Neuronal stem cell (in vitro differentiated cells): Measurements from ENCODE around the gene CLCN3.

Experiments used
- DNase-seq: peaks from one replicate; pipeline ENCODE4 v3.0.0-alpha.2; 2013; ENCODE audit warnings: low spot score
- H2AFZ ChIP-seq: one replicate; pipeline ENCODE4 v1.6.1; 2013; ENCODE audit warnings: mild to moderate bottlenecking, low read length, inconsistent platforms
- H2AK5ac ChIP-seq: 2 replicates; pipeline ENCODE4 v1.6.1; 2013; ENCODE audit warnings: low read depth, mild to moderate bottlenecking, inconsistent platforms, low read length, moderate library complexity, mixed read lengths
- H2BK120ac ChIP-seq: 2 replicates; pipeline ENCODE4 v1.6.1; 2013; ENCODE audit warnings: low read depth, mild to moderate bottlenecking, inconsistent platforms, low read length, moderate library complexity, mixed read lengths
- H2BK12ac ChIP-seq: one replicate; pipeline ENCODE4 v1.6.1; 2013; ENCODE audit warnings: low read length, inconsistent platforms
- H2BK15ac ChIP-seq: 2 replicates; pipeline ENCODE4 v1.6.1; 2013; ENCODE audit warnings: mild to moderate bottlenecking, low read length, inconsistent platforms, mixed read lengths
- H2BK5ac ChIP-seq: one replicate; pipeline ENCODE4 v1.6.1; 2013; ENCODE audit warnings: inconsistent platforms, mild to moderate bottlenecking, low read length, moderate library complexity
- H3K14ac ChIP-seq: one replicate; pipeline ENCODE4 v1.6.1; 2013; ENCODE audit warnings: low read length, inconsistent platforms
- H3K18ac ChIP-seq: 2 replicates; pipeline ENCODE4 v1.6.1; 2013; ENCODE audit warnings: low read length, inconsistent platforms
- H3K23ac ChIP-seq: 2 replicates; pipeline ENCODE4 v1.6.1; 2013; ENCODE audit warnings: low read depth, mild to moderate bottlenecking, mixed read lengths, low read length, inconsistent platforms; ENCODE audit not compliant: poor library complexity
- H3K27ac ChIP-seq: replicated peaks from 3 replicates; pipeline ENCODE4 v1.5.1; 2013; ENCODE audit warnings: low read length, inconsistent platforms
- H3K27me3 ChIP-seq, 3 experiments: 2 replicates each; pipeline ENCODE4 v1.6.1; 2013; ENCODE audit warnings: low read length in 3 of 3, mild to moderate bottlenecking in 2 of 3, inconsistent platforms in 1 of 3, low read depth in 1 of 3, mixed read lengths in 1 of 3, moderate library complexity in 1 of 3; ENCODE audit not compliant: control insufficient read depth in 3 of 3, insufficient read depth in 3 of 3
- H3K36me3 ChIP-seq, 2 donors: replicated peaks in 1 of 2; 2 replicates each; pipeline ENCODE4 v1.6.1; 2013; ENCODE audit warnings: low read length in 2 of 2; ENCODE audit not compliant: control insufficient read depth in 2 of 2, insufficient read depth in 2 of 2
- H3K4ac ChIP-seq: 2 replicates; pipeline ENCODE4 v1.6.1; 2013; ENCODE audit warnings: inconsistent platforms, mild to moderate bottlenecking, low read length, moderate library complexity
- H3K4me1 ChIP-seq, 2 donors: 1 replicate in 1 of 2; 2 replicates in 1 of 2; pipeline ENCODE4 v1.6.1; 2013; ENCODE audit warnings: low read length in 2 of 2, low read depth in 1 of 2; ENCODE audit not compliant: control insufficient read depth in 2 of 2, insufficient read depth in 1 of 2
- H3K4me2 ChIP-seq: one replicate; pipeline ENCODE4 v1.6.1; 2013; ENCODE audit warnings: mild to moderate bottlenecking, low read length, inconsistent platforms; ENCODE audit not compliant: insufficient read depth, poor library complexity, severe bottlenecking
- H3K4me3 ChIP-seq, 2 donors: 2 replicates each; pipeline ENCODE4 v1.5.1; 2013; ENCODE audit warnings: low read length in 2 of 2, mild to moderate bottlenecking in 2 of 2, inconsistent platforms in 1 of 2, moderate library complexity in 1 of 2
- H3K79me1 ChIP-seq: one replicate; pipeline ENCODE4 v1.6.1; 2013; ENCODE audit warnings: low read depth, mild to moderate bottlenecking, inconsistent platforms, low read length, moderate library complexity
- H3K9ac ChIP-seq: one replicate; pipeline ENCODE4 v1.6.1; 2013; ENCODE audit warnings: mild to moderate bottlenecking, low read depth, low read length, inconsistent platforms; ENCODE audit not compliant: poor library complexity
- H3K9me3 ChIP-seq, 2 donors: replicated peaks in 1 of 2; 2 replicates each; pipeline versions ENCODE3 to v1.6.1; 2013; ENCODE audit warnings: low read length in 2 of 2, mild to moderate bottlenecking in 2 of 2, inconsistent platforms in 1 of 2, low read depth in 1 of 2, mixed read lengths in 1 of 2, moderate library complexity in 1 of 2; ENCODE audit not compliant: control insufficient read depth in 2 of 2, insufficient read depth in 1 of 2
- H4K8ac ChIP-seq: one replicate; pipeline ENCODE4 v1.6.1; 2013; ENCODE audit warnings: low read depth, mild to moderate bottlenecking, inconsistent platforms, low read length, moderate library complexity
- H4K91ac ChIP-seq: one replicate; pipeline ENCODE4 v1.6.1; 2013; ENCODE audit warnings: low read length, low read depth, mild to moderate bottlenecking, inconsistent platforms; ENCODE audit not compliant: poor library complexity
- WGBS, 2 donors: extraction: QIAGEN DNeasy Blood & Tissue Kit; methylation state at CpG; one replicate each; pipeline ENCODE4 v1.1.7; 2013; ENCODE audit warnings: missing lambda C conversion rate in 2 of 2, mixed read lengths in 1 of 2; ENCODE audit not compliant: insufficient read length in 2 of 2, insufficient replicate concordance in 1 of 2; ENCODE audit errors: extremely low coverage in 2 of 2; 5-methylcytosine and 5-hydroxymethylcytosine counted together

Gene CLCN3

DNA sequence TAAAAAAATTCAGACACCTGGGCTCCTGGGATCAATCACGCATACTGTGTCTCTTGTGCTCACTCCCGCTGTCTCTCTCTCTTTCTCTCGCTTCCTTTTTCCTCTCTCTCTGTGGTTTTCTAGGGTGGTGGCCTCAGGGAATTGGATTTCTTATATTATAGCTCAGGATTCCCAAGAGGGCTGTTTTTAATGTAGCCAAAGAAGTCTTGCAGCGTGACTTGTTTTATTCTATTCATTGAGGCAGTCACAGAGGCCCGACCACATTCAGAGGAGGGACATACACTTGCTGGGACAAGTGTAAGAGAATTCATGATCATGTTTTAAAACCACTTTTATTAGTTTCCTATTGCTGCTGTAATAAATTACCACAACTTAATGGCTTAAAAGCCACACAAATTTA is 78.0 kb downstream of the CLCN3 start:
- Histone ChIP-seq H3K18ac (no peak overlapping the region), H3K9ac (no peak overlapping the region), H2BK15ac (no peak overlapping the region), H3K14ac (no peak overlapping the region), H3K4ac (no peak overlapping the region), H3K27me3 (no peaks in the 10 kb centered on the region), H3K4me3 (no peak overlapping the region), H2AK5ac (no peak overlapping the region), H2AFZ (no peak overlapping the region), H3K79me1 (no peaks in the 10 kb centered on the region), H3K4me2 (no peak overlapping the region), H3K9me3 (peaks cover 5 to 33% of the 10 kb centered on the region in 2 donors), H3K27ac (no peak overlapping the region), H3K36me3 (peaks cover 5 to 90% of the 10 kb centered on the region in 2 donors), H3K23ac (no peak overlapping the region), H4K8ac (no peak overlapping the region), H2BK5ac (no peak overlapping the region), H4K91ac (no peak overlapping the region), H2BK120ac (no peak overlapping the region), H3K4me1 (no peaks in the 10 kb centered on the region), H2BK12ac (no peak overlapping the region)
- no CpG with 5 or more reads among the region's 5 CpGs for WGBS, 2 donors
- DNase-seq = no peak

DNA sequence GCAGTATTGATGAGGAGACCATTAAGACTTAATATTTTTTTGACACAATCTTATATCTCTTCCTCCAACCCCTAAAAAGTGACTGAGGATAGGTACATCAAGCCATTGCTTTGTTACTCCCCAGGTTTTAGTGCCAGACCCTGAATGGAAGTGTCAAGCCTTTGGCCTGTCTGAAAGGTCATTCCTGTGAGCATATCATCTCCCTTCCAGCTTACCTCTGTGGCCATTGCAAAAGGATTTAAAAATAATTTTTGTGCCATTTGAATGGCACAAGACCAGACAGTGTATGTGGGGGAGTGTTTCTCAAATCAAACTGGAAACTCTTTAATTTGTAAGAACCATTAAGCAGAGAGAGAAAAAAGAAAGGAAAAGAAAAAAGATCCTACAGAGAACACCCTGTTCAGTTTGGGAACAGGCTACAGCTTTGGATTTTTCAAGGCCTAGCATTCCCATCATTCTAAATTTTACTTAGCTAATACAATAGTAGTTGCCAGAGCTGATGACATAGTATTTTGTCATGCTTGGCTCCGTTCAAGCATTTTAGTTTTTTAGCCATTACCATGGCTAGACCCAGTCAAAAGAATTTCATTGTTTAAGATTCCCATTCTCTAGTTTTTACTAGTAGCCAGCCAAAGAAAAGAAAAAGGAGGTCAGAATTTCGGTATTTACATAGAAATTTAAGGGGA is 87.7 kb downstream of the CLCN3 start:
- Histone ChIP-seq H2BK5ac (no peak overlapping the region), H2BK120ac (no peak overlapping the region), H2AK5ac (no peak overlapping the region), H2AFZ (no peak overlapping the region), H3K4me3 (no peak overlapping the region), H3K4me1 (no peaks in the 10 kb centered on the region), H4K91ac (no peak overlapping the region), H3K4ac (no peak overlapping the region), H3K9ac (no peak overlapping the region), H3K27me3 (no peaks in the 10 kb centered on the region), H2BK15ac (no peak overlapping the region), H2BK12ac (no peak overlapping the region), H3K27ac (no peak overlapping the region), H3K23ac (no peak overlapping the region), H3K36me3 (peaks cover 1 to 87% of the 10 kb centered on the region in 2 donors), H3K18ac (no peak overlapping the region), H3K9me3 (peaks cover 0 to 1% of the 10 kb centered on the region in 2 donors), H4K8ac (no peak overlapping the region), H3K14ac (no peak overlapping the region), H3K79me1 (no peaks in the 10 kb centered on the region), H3K4me2 (no peak overlapping the region)
- DNase-seq = no peak
- WGBS, 2 donors = no CpG with 5 or more reads among the region's 2 CpGs

DNA sequence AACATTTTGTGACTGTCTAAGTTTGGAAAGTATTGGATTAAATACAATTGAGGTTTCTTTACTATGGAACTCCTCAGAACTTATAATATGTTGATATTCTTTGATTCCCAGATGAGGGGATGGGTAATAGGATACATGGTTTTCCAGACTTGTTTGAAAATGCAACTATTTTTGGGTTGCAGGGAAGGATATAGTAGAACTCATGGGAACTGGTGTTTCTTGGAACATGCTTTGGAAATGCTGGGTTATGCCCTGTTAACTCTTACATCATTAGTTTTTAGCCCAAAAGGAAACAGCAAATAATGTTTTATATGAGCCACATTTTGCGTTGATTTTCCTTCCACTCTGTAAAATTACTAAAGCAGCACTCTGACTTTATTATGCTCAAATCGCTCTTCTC is 95.4 kb downstream of the CLCN3 start:
- no CpG with 5 or more reads among the region's 2 CpGs for WGBS, 2 donors
- H3K79me1 ChIP-seq = no peaks in the 10 kb centered on the region
- H3K4me1 ChIP-seq = peaks cover 0 to 2% of the 10 kb centered on the region in 2 donors
- H2AFZ ChIP-seq = no peak overlapping the region
- H3K4ac ChIP-seq = no peak overlapping the region
- H3K36me3 ChIP-seq = peaks cover 1 to 84% of the 10 kb centered on the region in 2 donors
- no peak overlapping the region for H3K18ac ChIP-seq
- no peak overlapping the region for H3K14ac ChIP-seq
- H3K23ac ChIP-seq = no peak overlapping the region
- H3K4me2 ChIP-seq = no peak overlapping the region
- no peak overlapping the region for H2BK120ac ChIP-seq
- no peak overlapping the region for H2BK15ac ChIP-seq
- H4K91ac ChIP-seq = no peak overlapping the region
- no peaks in the 10 kb centered on the region for H3K27me3 ChIP-seq
- H3K4me3 ChIP-seq = no peak overlapping the region
- no peak overlapping the region for H2BK5ac ChIP-seq
- H3K27ac ChIP-seq = no peak overlapping the region
- no peak overlapping the region for H2AK5ac ChIP-seq
- H3K9me3 ChIP-seq = no peaks in the 10 kb centered on the region
- no peak overlapping the region for H4K8ac ChIP-seq
- no peak overlapping the region for H3K9ac ChIP-seq
- DNase-seq = no peak
- H2BK12ac ChIP-seq = no peak overlapping the region

DNA sequence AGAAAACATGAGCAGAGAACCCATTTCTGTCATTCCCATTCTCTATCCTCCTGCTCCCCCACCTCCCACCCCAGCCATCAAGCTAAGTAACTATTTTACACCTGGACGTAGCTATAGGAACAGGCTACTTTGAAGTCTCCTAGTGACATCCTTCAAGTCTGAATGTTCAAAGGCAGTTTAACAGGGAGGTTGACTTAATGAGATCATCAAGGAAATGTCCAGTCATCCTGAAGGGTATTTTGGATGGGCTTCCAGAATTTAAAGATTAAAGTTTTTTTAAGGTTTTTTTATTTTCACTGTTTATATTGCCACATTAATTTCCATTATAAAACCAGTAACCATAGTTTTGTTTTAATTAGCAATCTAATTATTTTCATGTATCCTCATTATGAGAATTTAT is 96.3 kb downstream of the CLCN3 start:
- Histone ChIP-seq H2AK5ac (no peak overlapping the region), H3K18ac (no peak overlapping the region)
- WGBS, 2 donors = no CpG with 5 or more reads among the region's 1 CpG

More for the DNA sequence above, 96.3 kb downstream of the CLCN3 start:
- Histone ChIP-seq H3K9ac (no peak overlapping the region), H3K27ac (no peak overlapping the region), H3K36me3 (peaks cover 1 to 84% of the 10 kb centered on the region in 2 donors), H3K4me2 (no peak overlapping the region), H3K4me1 (peaks cover 0 to 2% of the 10 kb centered on the region in 2 donors), H4K91ac (no peak overlapping the region), H3K4me3 (no peak overlapping the region), H3K14ac (no peak overlapping the region), H3K79me1 (no peaks in the 10 kb centered on the region), H3K4ac (no peak overlapping the region), H2BK5ac (no peak overlapping the region), H2BK15ac (no peak overlapping the region), H4K8ac (no peak overlapping the region), H3K23ac (no peak overlapping the region), H2BK12ac (no peak overlapping the region), H3K9me3 (no peaks in the 10 kb centered on the region), H2BK120ac (no peak overlapping the region), H2AFZ (no peak overlapping the region), H3K27me3 (no peaks in the 10 kb centered on the region)
- no peak for DNase-seq
